PC-3 (cell line): Measurements from ENCODE around the gene FSTL4. TPM values are rescaled to one million over a fixed set of nuclear protein-coding genes. Genes with fewer than 3 reads are reported as not detected.

ENCODE experiments used
- ATAC-seq: fragments of 200-7000 bp; cut with Tn5 transposase; 2 replicates; pipeline ENCODE4 v1.9.1; 2020; ENCODE audit warnings: mild to moderate bottlenecking, moderate library complexity
- BruUV-seq: library from RNA; stranded (reverse); fragments of 400-500 nt; replicated peaks from 2 replicates; lab custom pipeline; 2021; lab: Mats Ljungman, UMichigan
- CTCF ChIA-PET: fragments of 300-600 bp; sonication (Branson Sonifier 250); formaldehyde crosslinking; loops from one replicate; lab custom pipeline; 2022; ENCODE audit warnings: antibody characterized with exemption; lab: Charles Lee
- POLR2A ChIA-PET: fragments of 300-600 bp; sonication (Branson Sonifier 250); formaldehyde crosslinking; loops from one replicate; lab custom pipeline; 2022; ENCODE audit warnings: antibody characterized with exemption; ENCODE audit not compliant: unreplicated experiment; lab: Charles Lee
- DNase-seq: peaks from one replicate; pipeline ENCODE4 v3.0.0-alpha.2; 2015
- H2AFZ ChIP-seq: fragments of 300-600 bp; sonication (generic); 2 replicates; pipeline ENCODE4 v1.6.0; 2016; ENCODE audit warnings: antibody characterized with exemption, low read length
- H3F3A ChIP-seq: fragments of 300-600 bp; sonication (generic); one replicate; pipeline ENCODE4 v1.6.0; 2017; ENCODE audit warnings: antibody characterized with exemption, low read length, control low read depth, mild to moderate bottlenecking; ENCODE audit not compliant: unreplicated experiment
- H3K27ac ChIP-seq: fragments of 300-600 bp; sonication (generic); 2 replicates; pipeline ENCODE4 v1.5.1; 2016; ENCODE audit warnings: mild to moderate bottlenecking, low read length
- H3K27me3 ChIP-seq: fragments of 300-600 bp; sonication (generic); 2 replicates; pipeline ENCODE4 v1.6.1; 2016; ENCODE audit warnings: low read length, mixed read lengths
- H3K36me3 ChIP-seq: fragments of 300-600 bp; sonication (generic); 2 replicates; pipeline ENCODE4 v1.6.1; 2016; ENCODE audit warnings: low read depth, mixed run types, low read length, mixed read lengths
- H3K4me1 ChIP-seq: fragments of 300-600 bp; sonication (generic); 2 replicates; pipeline ENCODE4 v1.5.1; 2016; ENCODE audit warnings: low read length; ENCODE audit not compliant: insufficient read depth
- H3K4me2 ChIP-seq: fragments of 300-600 bp; sonication (generic); 2 replicates; pipeline ENCODE4 v1.6.0; 2016; ENCODE audit warnings: low read length
- H3K4me3 ChIP-seq: fragments of 300-600 bp; sonication (generic); 2 replicates; pipeline ENCODE4 v1.5.1; 2016; ENCODE audit warnings: mild to moderate bottlenecking, low read length, mixed read lengths
- H3K79me2 ChIP-seq: fragments of 300-600 bp; sonication (generic); 2 replicates; pipeline ENCODE4 v1.6.1; 2017; ENCODE audit warnings: low read length, mixed read lengths
- H3K9ac ChIP-seq: fragments of 300-600 bp; sonication (generic); 2 replicates; pipeline ENCODE4 v1.6.0; 2016; ENCODE audit warnings: mild to moderate bottlenecking, low read length
- H3K9me2 ChIP-seq: fragments of 300-600 bp; sonication (generic); replicated peaks from 2 replicates; pipeline ENCODE4 v1.6.1; 2016; ENCODE audit warnings: mixed run types, low read length, mixed read lengths
- H3K9me3 ChIP-seq: fragments of 300-600 bp; sonication (generic); 2 replicates; pipeline ENCODE4 v1.6.1; 2016; ENCODE audit warnings: low read length, mixed read lengths
- H4K20me1 ChIP-seq: fragments of 300-600 bp; sonication (generic); 2 replicates; pipeline ENCODE4 v1.6.1; 2016; ENCODE audit warnings: low read length, mixed read lengths
- EZH2 ChIP-seq: fragments of 300-600 bp; sonication (generic); IDR thresholded peaks from one replicate; pipeline ENCODE4 v1.6.1; 2017; ENCODE audit warnings: antibody characterized with exemption, mild to moderate bottlenecking, low read length; ENCODE audit not compliant: unreplicated experiment
- EZH2phosphoT487 ChIP-seq: fragments of 300-600 bp; sonication (generic); IDR thresholded peaks from 2 replicates; pipeline ENCODE4 v1.6.1; 2018; ENCODE audit warnings: mild to moderate bottlenecking, antibody characterized with exemption, low read length, borderline replicate concordance
- intact Hi-C: fragments of 100-400 bp; cut with micrococcal nuclease; formaldehyde crosslinking; loops from 2 replicates; pipeline ENCODE4 v1.9.0; 2023
- total RNA-seq: library from RNA; depleted of rRNA; stranded (reverse); fragments of >200 nt; gene quantifications from 2 replicates; pipeline ENCODE4 v1.2.3, GENCODE V29; 2014
- TF ChIP-seq, protein P1 (sequence below): fragments of 300-600 bp; sonication (generic); conservative IDR thresholded peaks from 2 replicates; pipeline ENCODE4 v1.5.1; 2017; ENCODE audit warnings: antibody characterized with exemption, low read depth, mild to moderate bottlenecking, low read length

The FSTL4 gene
- total RNA-seq, 1 experiment from 2014 or later, result 4.2 TPM

DNA sequence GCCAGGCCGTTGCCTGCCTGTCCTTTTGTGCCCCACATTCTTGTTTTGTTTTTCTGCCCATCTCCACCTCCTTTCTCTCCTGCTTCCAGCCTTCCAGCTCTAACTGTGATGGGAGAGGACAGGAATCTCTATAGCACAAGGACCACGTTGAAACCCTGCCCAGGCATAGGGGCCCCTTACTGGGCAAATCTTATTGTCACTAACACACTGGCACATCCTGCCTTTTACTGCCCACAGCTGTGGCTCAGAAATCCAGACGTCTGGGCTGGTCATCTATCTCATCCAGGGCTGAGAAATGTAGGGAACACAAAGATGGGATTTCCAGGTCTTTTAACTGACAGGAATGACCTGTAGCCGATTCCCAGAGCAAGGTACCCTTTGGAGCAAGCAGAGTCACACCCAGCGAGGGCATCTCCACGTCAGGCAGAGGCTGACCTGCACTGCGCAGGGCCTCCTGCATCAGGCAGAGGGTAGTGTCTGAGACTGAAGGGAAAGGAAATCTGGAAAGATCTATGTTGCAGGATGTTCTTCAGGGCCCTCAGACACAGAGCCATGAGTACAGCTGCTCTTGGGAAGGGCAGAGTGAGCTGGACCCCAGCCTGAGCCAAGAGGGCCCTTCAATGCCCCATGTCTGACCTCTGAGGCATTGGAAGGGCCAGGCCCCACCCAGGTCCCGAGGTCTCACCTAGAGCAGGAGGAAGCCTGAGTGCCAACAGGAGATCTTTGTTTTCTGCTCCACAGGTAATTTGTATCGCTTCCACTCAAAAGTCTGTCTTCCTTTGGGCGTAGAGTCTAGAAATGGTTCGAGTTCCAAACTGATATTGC is 278.8 kb downstream of the FSTL4 start:
- H3K27ac ChIP-seq, result no peak overlapping the region
- no peaks in the 10 kb centered on the region for H3F3A ChIP-seq
- no peaks in the 10 kb centered on the region for H3K4me1 ChIP-seq
- H3K9ac ChIP-seq, result no peak overlapping the region
- ATAC-seq (no peak), DNase-seq (no peak)
- no peaks in the 10 kb centered on the region for H4K20me1 ChIP-seq
- no peak overlapping the region for H3K4me2 ChIP-seq
- H3K79me2 ChIP-seq, result no peaks in the 10 kb centered on the region
- ChIA-PET CTCF (no interaction called here), POLR2A (no interaction called here)
- no peaks in the 10 kb centered on the region for H3K9me2 ChIP-seq
- no peaks in the 10 kb centered on the region for H3K9me3 ChIP-seq
- no peak overlapping the region for H3K4me3 ChIP-seq
- intact Hi-C loops, result no loop called here
- TF ChIP-seq EZH2phosphoT487, result no peak
- H2AFZ ChIP-seq, result no peak overlapping the region
- no peaks in the 10 kb centered on the region for H3K36me3 ChIP-seq
- BruUV-seq, result no TSS peak
- H3K27me3 ChIP-seq, result no peaks in the 10 kb centered on the region

DNA sequence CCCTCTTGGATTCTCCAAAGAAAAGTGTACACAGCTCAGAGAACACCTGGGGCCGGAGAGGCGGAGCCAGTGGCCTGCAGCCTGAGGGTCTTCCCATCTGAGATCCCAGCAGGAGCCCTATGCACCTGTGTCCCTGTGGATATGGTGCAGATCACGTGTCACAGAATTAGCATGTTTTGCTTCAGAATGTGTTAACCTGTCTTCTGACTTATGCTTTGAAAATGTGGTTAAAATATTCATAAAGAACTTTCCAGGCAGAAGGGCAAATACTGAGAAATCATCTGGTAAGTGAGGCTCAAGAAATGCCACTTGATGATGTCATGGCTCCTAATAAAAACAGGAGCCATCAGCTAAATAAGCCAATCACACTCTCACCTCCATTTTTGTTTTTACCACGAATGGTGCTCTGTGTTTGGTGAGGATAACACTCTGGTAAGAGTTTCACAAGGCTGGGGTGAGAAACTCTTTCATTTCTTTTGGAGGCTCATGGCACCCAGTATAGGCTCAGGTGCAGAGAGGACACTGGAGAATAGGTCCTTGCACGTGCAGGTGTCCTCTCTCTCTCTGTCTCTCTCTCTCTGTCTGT is 279.8 kb downstream of the FSTL4 start:
- H3K27ac ChIP-seq, result no peak overlapping the region
- ATAC-seq (no peak), DNase-seq (no peak)
- no peak for TF ChIP-seq EZH2
- TF ChIP-seq, protein P1, sequence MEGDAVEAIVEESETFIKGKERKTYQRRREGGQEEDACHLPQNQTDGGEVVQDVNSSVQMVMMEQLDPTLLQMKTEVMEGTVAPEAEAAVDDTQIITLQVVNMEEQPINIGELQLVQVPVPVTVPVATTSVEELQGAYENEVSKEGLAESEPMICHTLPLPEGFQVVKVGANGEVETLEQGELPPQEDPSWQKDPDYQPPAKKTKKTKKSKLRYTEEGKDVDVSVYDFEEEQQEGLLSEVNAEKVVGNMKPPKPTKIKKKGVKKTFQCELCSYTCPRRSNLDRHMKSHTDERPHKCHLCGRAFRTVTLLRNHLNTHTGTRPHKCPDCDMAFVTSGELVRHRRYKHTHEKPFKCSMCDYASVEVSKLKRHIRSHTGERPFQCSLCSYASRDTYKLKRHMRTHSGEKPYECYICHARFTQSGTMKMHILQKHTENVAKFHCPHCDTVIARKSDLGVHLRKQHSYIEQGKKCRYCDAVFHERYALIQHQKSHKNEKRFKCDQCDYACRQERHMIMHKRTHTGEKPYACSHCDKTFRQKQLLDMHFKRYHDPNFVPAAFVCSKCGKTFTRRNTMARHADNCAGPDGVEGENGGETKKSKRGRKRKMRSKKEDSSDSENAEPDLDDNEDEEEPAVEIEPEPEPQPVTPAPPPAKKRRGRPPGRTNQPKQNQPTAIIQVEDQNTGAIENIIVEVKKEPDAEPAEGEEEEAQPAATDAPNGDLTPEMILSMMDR, result no peak
- no peak for TF ChIP-seq EZH2phosphoT487
- ChIA-PET CTCF (no interaction called here), POLR2A (no interaction called here)
- intact Hi-C loops, result no loop called here
- no peaks in the 10 kb centered on the region for H3K36me3 ChIP-seq
- no peaks in the 10 kb centered on the region for H3K79me2 ChIP-seq
- H4K20me1 ChIP-seq, result no peaks in the 10 kb centered on the region
- no peaks in the 10 kb centered on the region for H3K4me1 ChIP-seq
- no TSS peak for BruUV-seq
- no peak overlapping the region for H3K4me2 ChIP-seq
- H3K4me3 ChIP-seq, result no peak overlapping the region
- no peaks in the 10 kb centered on the region for H3F3A ChIP-seq
- H2AFZ ChIP-seq, result no peak overlapping the region
- no peak overlapping the region for H3K9ac ChIP-seq
- H3K27me3 ChIP-seq, result no peaks in the 10 kb centered on the region
- no peaks in the 10 kb centered on the region for H3K9me2 ChIP-seq
- no peaks in the 10 kb centered on the region for H3K9me3 ChIP-seq

DNA sequence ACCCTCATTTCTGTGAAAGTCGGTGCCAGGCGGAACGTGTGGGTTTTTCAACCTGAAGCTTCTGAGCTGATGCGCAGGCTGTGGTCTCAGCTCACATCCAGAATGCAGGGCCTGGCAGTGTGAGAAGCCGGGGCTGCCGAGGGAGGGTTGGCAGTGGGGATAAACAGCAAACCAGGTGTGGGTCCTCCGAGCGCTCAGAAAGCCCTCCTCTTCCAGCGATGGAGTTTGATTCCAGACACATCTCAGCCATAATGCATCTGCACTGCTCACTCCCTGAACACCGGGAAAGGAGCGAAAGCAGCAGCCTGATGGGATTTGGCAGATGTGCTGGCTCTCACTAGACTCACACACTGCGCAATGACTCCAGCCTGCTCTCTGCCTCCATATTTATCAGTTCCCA is 280.4 kb downstream of the FSTL4 start:
- POLR2A ChIA-PET, result no interaction called here
- TF ChIP-seq EZH2phosphoT487 (no peak), EZH2 (no peak)
- TF ChIP-seq, protein P1, result no peak
- H3K27ac ChIP-seq, result no peak overlapping the region
- no TSS peak for BruUV-seq
- intact Hi-C loops, result no loop called here
- CTCF ChIA-PET, result no interaction called here
- H3F3A ChIP-seq, result no peaks in the 10 kb centered on the region
- no peak overlapping the region for H2AFZ ChIP-seq
- H3K79me2 ChIP-seq, result no peaks in the 10 kb centered on the region
- H3K9me3 ChIP-seq, result no peaks in the 10 kb centered on the region
- no peak overlapping the region for H3K4me3 ChIP-seq
- H3K9ac ChIP-seq, result no peak overlapping the region
- ATAC-seq, result no peak
- no peaks in the 10 kb centered on the region for H4K20me1 ChIP-seq
- no peaks in the 10 kb centered on the region for H3K36me3 ChIP-seq
- no peaks in the 10 kb centered on the region for H3K27me3 ChIP-seq
- H3K9me2 ChIP-seq, result no peaks in the 10 kb centered on the region
- no peaks in the 10 kb centered on the region for H3K4me1 ChIP-seq
- DNase-seq, result no peak
- no peak overlapping the region for H3K4me2 ChIP-seq
